HepG2 (cell line): ENCODE results near the gene EYA2. TPM values are rescaled to one million over a fixed set of nuclear protein-coding genes. Genes with fewer than 3 reads are reported as not detected.

Experiments used
- AHDC1 ChIP-seq: sonication (generic); formaldehyde crosslinking; IDR thresholded peaks from 2 replicates; pipeline ENCODE4 v1.5.1; 2020; ENCODE audit warnings: mild to moderate bottlenecking, missing genetic modification reagents, borderline replicate concordance
- CAMTA2 ChIP-seq: sonication (generic); formaldehyde crosslinking; IDR thresholded peaks from 2 replicates; pipeline ENCODE4 v1.4.0; 2020; ENCODE audit warnings: mild to moderate bottlenecking, missing genetic modification reagents, borderline replicate concordance
- CCAR2 ChIP-seq: fragments of 200-400 bp; formaldehyde crosslinking; optimal IDR thresholded peaks from 2 replicates; pipeline ENCODE3; 2018; ENCODE audit warnings: low read depth, mild to moderate bottlenecking, low read length, moderate library complexity
- ELF4 ChIP-seq: sonication (generic); formaldehyde crosslinking; IDR thresholded peaks from 2 replicates; pipeline ENCODE4 v1.5.0; 2020; ENCODE audit warnings: missing genetic modification reagents, mild to moderate bottlenecking, moderate library complexity, borderline replicate concordance
- PRPF4 ChIP-seq: fragments of 200-400 bp; formaldehyde crosslinking; IDR thresholded peaks from 2 replicates; pipeline ENCODE4 v1.6.1; 2016; ENCODE audit warnings: low read length, low read depth; ENCODE audit not compliant: poor library complexity, severe bottlenecking
- RARG ChIP-seq: sonication (generic); formaldehyde crosslinking; IDR thresholded peaks from 2 replicates; pipeline ENCODE4 v1.4.0; 2020; ENCODE audit warnings: low read depth, mild to moderate bottlenecking, missing genetic modification reagents
- REL ChIP-seq: sonication (generic); formaldehyde crosslinking; conservative IDR thresholded peaks from 2 replicates; pipeline ENCODE4 v1.8.0; 2022; ENCODE audit warnings: mild to moderate bottlenecking, missing genetic modification reagents, moderate library complexity
- SETDB1 ChIP-seq: sonication (generic); formaldehyde crosslinking; IDR thresholded peaks from 2 replicates; pipeline ENCODE4 v1.5.1; 2020; ENCODE audit warnings: missing genetic modification reagents, mild to moderate bottlenecking, borderline replicate concordance
- TOE1 ChIP-seq: sonication (generic); formaldehyde crosslinking; IDR thresholded peaks from 2 replicates; pipeline ENCODE4 v1.4.0; 2020; ENCODE audit warnings: mild to moderate bottlenecking, missing genetic modification reagents
- ZBTB7B ChIP-seq: sonication (generic); formaldehyde crosslinking; IDR thresholded peaks from 2 replicates; pipeline ENCODE4 v1.4.0; 2020; ENCODE audit warnings: missing genetic modification reagents
- ZFP82 ChIP-seq: sonication (generic); formaldehyde crosslinking; IDR thresholded peaks from 2 replicates; pipeline ENCODE4 v1.5.1; 2020; ENCODE audit warnings: mild to moderate bottlenecking, missing genetic modification reagents, borderline replicate concordance
- ZFX ChIP-seq: sonication (generic); formaldehyde crosslinking; IDR thresholded peaks from 2 replicates; pipeline ENCODE4 v1.4.0; 2020; ENCODE audit warnings: mild to moderate bottlenecking, low read depth, missing genetic modification reagents, moderate library complexity
- ZMAT3 ChIP-seq: sonication (generic); formaldehyde crosslinking; conservative IDR thresholded peaks from 2 replicates; pipeline ENCODE4 v1.7.0; 2021; ENCODE audit warnings: missing genetic modification reagents
- ZNF383 ChIP-seq: sonication (generic); formaldehyde crosslinking; IDR thresholded peaks from 2 replicates; pipeline ENCODE4 v1.4.0; 2020; ENCODE audit warnings: missing genetic modification reagents, mild to moderate bottlenecking, borderline replicate concordance
- ZNF616 ChIP-seq: sonication (generic); formaldehyde crosslinking; IDR thresholded peaks from 2 replicates; pipeline ENCODE4 v1.5.0; 2020; ENCODE audit warnings: low read depth, mild to moderate bottlenecking, missing genetic modification reagents
- ZNF672 ChIP-seq: sonication (generic); formaldehyde crosslinking; IDR thresholded peaks from 2 replicates; pipeline ENCODE4 v1.8.1; 2022; ENCODE audit warnings: missing genetic modification reagents
- ZNF766 ChIP-seq: sonication (generic); formaldehyde crosslinking; IDR thresholded peaks from 2 replicates; pipeline ENCODE4 v1.5.0; 2020; ENCODE audit warnings: missing genetic modification reagents, borderline replicate concordance
- ZNF781 ChIP-seq: sonication (generic); formaldehyde crosslinking; IDR thresholded peaks from 2 replicates; pipeline ENCODE4 v1.5.1; 2020; ENCODE audit warnings: borderline replicate concordance, mild to moderate bottlenecking, missing genetic modification reagents; ENCODE audit errors: not compliant biosample characterization
- ZNF790 ChIP-seq: sonication (generic); formaldehyde crosslinking; IDR thresholded peaks from 2 replicates; pipeline ENCODE4 v1.8.0; 2022; ENCODE audit warnings: missing genetic modification reagents, mild to moderate bottlenecking, borderline replicate concordance
- ZNF891 ChIP-seq: sonication (generic); formaldehyde crosslinking; IDR thresholded peaks from 2 replicates; pipeline ENCODE4 v1.5.0; 2020; ENCODE audit warnings: mild to moderate bottlenecking, missing genetic modification reagents
- ZSCAN30 ChIP-seq: sonication (generic); formaldehyde crosslinking; IDR thresholded peaks from 2 replicates; pipeline ENCODE4 v1.5.0; 2020; ENCODE audit warnings: mild to moderate bottlenecking, missing genetic modification reagents
- polyA plus RNA-seq, 8 experiments: library from polyadenylated mRNA; depleted of rRNA in 3 of 8; stranded (reverse) in 7 of 8; unstranded in 1 of 8; fragments of >200 nt; fragmentation: Illumina TruSeq in 4 of 8; extraction: Trizol in 4 of 8; gene quantifications; 2 replicates each; pipeline versions ENCODE4 v1.2.1 to v1.2.3, GENCODE V29; 2011 to 2016; ENCODE audit warnings: low read depth in 4 of 8, missing spikeins in 1 of 8, mixed read lengths in 1 of 8; ENCODE audit not compliant: insufficient read depth in 1 of 8
- total RNA-seq, 5 experiments: library from RNA; depleted of rRNA; stranded (reverse); fragments of >200 nt; fragmentation: Illumina TruSeq; extraction: Trizol; gene quantifications; 2 replicates each; pipeline ENCODE4 v1.2.3, GENCODE V29; 2016; ENCODE audit warnings: low read depth in 1 of 5
- TF ChIP-seq, protein P1 (sequence below): sonication (generic); formaldehyde crosslinking; conservative IDR thresholded peaks from 2 replicates; pipeline ENCODE4 v1.4.0; 2020; ENCODE audit warnings: missing genetic modification reagents

EYA2 gene
- total and polyA plus RNA-seq, 2 of the 13 experiments (the other 11 are each of a cell fraction or from before 2014, with no cell fraction given), result not detected

DNA sequence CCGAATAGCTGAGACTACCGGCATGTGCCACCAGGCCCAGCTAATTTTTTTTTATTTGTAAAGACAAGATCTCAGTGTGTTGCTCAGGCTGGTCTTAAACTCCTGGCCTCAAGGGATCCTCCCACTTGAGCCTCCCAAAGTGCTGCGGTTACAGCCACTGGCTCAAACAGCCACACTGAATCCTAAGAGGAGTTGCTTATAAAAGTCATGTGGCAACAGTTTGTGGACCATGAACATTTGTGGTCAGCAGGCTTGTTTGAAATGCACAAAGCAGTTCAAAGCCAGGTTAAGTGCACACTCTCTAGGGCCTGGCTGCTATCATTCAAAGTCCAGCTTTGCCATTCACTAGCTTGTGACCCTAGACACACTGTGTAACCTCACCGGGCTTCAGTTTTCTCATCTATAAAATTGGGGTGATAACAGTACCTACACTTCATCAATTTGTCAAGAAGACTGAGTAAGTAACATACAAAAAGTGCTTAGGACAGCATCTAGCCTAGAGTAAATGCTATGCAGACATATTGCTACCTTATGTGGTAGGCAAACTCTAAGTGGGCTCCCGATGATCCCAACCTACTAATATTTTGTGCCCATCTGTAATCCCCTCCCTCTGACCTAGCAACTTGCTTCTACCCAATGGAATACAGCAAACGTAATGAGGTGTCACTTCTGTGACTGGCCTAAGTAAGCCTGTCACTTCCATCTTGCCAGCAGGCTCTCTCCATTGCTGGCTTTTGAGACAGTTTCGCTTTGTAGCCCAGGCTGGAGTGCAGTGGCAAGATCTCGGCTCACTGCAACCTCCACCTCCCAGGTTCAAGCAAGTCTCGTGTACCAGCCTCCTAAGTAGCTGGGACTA lies 338.9 kb downstream of the EYA2 start (continued):
- TF ChIP-seq TOE1 (CRISPR knock-in tag), result no peak
- TF ChIP-seq AHDC1 (CRISPR knock-in tag), result peak; percentile 83; the same call in 1 of the 2 replicates
- no peak for TF ChIP-seq ZNF781 (CRISPR knock-in tag)
- TF ChIP-seq ZBTB7B (CRISPR knock-in tag), result peak; percentile 73; the same call in 1 of the 2 replicates
- TF ChIP-seq ZFX (CRISPR knock-in tag), result peak; percentile 71; the same call in 1 of the 2 replicates
- no peak for TF ChIP-seq PRPF4
- TF ChIP-seq ZSCAN30 (CRISPR knock-in tag), result no peak
- TF ChIP-seq RARG, result no peak
- TF ChIP-seq CAMTA2 (CRISPR knock-in tag), result no peak
- no peak for TF ChIP-seq ELF4 (CRISPR knock-in tag)
- no peak for TF ChIP-seq ZNF672 (CRISPR knock-in tag)
- TF ChIP-seq ZNF616 (CRISPR knock-in tag), result peak; percentile 57; the same call in 1 of the 2 replicates
- TF ChIP-seq ZNF383 (CRISPR knock-in tag), result no peak; the same call in 1 of the 2 replicates
- TF ChIP-seq ZNF891 (CRISPR knock-in tag), result no peak
- peak; percentile 78; the same call in 1 of the 2 replicates for TF ChIP-seq ZMAT3 (CRISPR knock-in tag)
- no peak for TF ChIP-seq REL (CRISPR knock-in tag)
- no peak for TF ChIP-seq CCAR2
- TF ChIP-seq ZNF790, result no peak
- TF ChIP-seq, protein P1, sequence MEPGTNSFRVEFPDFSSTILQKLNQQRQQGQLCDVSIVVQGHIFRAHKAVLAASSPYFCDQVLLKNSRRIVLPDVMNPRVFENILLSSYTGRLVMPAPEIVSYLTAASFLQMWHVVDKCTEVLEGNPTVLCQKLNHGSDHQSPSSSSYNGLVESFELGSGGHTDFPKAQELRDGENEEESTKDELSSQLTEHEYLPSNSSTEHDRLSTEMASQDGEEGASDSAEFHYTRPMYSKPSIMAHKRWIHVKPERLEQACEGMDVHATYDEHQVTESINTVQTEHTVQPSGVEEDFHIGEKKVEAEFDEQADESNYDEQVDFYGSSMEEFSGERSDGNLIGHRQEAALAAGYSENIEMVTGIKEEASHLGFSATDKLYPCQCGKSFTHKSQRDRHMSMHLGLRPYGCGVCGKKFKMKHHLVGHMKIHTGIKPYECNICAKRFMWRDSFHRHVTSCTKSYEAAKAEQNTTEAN, result peak; percentile 92
- TF ChIP-seq ZFP82 (CRISPR knock-in tag), result no peak
- TF ChIP-seq ZNF766 (CRISPR knock-in tag), result peak; percentile 74
- TF ChIP-seq SETDB1 (CRISPR knock-in tag), result no peak
